HG03460 (cell line): ENCODE data around the gene PNKP.

Experiments used
- ATAC-seq: cut with Tn5 transposase; IDR thresholded peaks from one replicate; pipeline ENCODE4 v1.9.1; 2021; ENCODE audit not compliant: unreplicated experiment

PNKP gene

GRCh38 chr19:49847731-49848696 lies 19.4 kb downstream of the PNKP start:
- ATAC-seq = no peak

DNA sequence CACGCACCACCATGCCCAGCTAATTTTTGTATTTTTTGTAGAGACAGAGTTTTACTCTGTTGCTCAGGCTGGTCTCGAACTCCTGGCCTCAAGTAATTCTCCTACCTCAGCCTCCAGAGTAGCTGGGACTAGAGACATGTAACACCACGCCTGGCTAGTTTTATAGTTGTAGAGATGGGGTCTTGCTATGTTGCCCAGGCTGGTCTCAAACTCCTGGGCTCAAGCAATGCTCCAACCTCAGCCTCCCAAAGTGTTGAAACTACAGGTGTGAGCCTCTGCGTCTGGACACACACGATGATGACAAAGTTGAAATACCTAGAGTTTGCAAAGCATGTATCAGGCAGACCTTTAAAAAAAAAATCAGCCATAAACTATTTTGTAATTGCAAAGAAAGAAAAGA lies 21.0 kb downstream of the PNKP start:
- ATAC-seq = no peak

DNA sequence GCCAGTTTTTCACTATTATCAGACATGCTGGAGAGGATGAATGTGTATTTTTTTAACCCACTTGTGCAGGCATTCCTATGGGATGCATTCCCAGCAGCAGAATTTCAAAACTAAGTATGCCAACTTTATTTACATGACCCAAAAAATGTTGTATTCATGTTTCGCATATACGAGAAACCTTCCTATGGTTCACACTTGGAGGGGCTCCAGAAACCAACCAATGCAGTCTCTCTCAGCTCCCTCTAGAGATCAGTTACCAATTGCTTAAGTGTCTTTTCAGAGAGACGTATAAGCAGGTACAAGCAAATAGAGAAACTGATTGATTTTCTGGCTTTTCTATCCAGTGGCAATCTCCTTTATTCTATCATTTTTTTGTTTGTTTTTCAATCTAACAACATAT lies 22.0 kb downstream of the PNKP start:
- no peak for ATAC-seq

DNA sequence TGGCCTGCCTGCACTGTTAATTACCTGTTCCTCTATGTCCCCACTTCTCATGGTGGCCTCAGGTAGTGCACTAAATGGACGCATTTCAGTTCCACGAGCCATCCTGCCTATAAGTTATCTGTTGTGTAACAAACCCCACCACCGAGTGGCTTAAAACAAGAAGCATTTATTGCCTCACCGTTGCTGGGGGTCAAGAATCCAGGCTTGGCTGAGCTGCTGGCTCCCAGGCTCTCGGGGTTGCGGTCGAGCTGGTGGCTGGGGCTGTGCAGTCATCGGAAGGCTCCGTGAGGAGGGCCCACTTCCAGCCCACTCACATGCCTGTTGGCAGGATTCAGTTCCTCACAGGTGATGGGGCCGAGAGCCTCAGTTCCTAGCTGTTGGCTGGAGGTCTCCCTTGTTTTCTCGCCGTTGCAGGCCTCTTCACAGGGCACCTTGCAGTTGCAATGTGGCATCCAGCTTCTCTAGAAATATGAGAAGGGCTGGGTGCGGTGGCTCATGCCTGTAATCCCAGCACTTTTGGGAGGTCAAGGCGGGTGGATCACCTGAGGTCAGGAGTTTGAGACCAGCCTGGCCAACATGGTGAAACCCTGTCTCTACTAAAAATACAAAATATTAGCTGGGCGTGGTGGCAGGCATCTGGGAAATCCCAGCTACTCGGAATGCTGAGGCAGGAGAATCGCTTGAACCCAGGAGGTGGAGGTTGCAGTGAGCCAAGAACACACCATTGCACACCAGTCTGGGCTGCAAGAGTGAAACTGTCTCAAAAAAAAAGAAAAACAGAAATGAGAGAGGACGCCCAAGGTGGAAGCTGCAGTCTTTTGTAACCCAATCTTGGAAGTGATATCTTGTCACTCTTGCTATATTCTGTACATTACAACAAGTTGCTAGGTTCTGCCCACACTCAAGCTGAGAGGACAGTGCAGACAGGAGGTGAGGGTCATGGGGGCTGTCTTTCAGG lies 23.0 kb downstream of the PNKP start:
- no peak for ATAC-seq

- ATAC-seq = no peak
Observed at GRCh38 chr19:49843265-49843664, 24.1 kb downstream of the PNKP start.

- ATAC-seq = no peak
Observed at GRCh38 chr19:49840736-49841249, 26.6 kb downstream of the PNKP start.

DNA sequence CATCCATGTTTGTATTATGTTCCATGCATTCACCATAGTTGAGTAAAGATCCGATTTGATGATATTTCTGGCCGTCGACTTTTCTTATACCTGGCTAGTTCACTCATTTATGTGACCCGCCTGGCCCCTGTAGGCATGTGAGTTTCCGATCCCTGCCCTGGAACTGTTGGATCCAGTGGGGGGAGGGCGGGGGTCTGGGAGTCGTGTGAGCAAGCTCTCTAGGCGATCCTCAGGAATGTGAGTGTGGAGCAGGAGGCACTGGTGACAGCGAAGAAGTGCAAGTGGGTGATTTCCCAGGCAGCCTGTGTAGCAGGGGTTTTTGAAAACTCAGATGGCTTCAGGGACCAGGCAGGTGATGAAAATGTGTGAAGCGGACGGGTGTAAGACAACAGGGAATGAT lies 27.1 kb downstream of the PNKP start:
- no peak for ATAC-seq

- no peak for ATAC-seq
Observed at GRCh38 chr19:49839713-49840112, 27.7 kb downstream of the PNKP start.

- no peak for ATAC-seq
Observed at GRCh38 chr19:49838885-49839588, 28.3 kb downstream of the PNKP start.

DNA sequence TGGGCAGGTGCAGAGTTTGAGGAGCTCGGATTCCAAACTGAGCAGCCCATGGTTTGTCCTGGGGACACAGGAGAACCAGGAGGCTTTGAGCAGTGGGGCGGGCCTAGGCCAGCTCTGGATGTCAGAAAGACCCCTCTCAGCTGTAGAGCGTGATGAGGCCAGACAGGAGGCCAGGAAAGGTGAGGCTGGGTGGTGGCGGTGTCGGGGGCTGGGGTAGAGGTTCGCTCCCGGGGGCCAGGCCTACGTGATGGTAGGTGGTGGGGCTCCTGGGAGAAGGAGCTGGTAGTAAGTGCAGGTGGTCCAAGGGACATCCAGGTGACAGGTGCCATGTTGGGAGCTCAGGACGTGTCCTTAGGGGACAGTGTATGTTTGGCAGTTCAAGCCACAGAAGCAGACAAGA lies 30.0 kb downstream of the PNKP start:
- no peak for ATAC-seq

GRCh38 chr19:49837009-49837310 lies 30.4 kb downstream of the PNKP start:
- ATAC-seq = no peak

DNA sequence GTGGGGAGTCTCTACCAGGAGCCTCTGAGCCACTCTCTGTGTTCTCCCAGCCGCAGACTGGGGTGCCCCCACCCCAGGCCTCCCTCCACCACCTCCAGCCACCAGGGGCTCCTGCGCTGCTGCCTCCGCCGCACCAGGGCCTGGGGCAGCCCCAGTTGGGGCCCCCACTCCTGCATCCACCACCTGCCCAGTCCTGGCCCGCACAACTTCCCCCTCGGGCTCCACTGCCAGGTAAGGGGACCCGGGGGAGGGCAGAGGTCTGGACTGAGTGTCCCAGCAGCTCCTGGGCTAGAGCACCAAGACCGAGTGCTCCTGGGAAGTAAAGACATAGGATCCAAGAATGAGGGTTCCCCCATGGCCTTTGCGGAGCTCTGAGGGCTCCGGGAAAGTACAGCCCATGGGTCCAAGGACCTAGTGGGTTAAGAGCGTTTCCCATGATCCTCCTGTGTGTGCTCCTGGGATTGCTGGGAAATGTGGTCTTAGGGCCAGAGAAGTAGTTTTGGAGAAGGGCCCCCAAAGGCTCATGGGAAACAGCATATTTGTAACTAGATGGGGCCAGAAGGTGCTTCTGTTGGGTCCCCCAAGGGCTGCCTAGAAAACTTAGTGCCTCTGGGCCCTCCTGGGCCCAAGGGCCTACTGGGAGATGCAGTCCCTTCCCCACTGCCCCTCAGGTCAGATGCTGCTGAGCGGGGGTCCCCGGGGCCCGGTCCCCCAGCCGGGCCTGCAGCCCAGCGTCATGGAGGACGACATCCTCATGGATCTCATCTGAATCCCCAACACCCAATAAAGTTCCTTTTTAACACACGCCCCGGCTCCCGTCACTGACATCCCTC lies 31.0 kb downstream of the PNKP start:
- ATAC-seq = no peak

DNA sequence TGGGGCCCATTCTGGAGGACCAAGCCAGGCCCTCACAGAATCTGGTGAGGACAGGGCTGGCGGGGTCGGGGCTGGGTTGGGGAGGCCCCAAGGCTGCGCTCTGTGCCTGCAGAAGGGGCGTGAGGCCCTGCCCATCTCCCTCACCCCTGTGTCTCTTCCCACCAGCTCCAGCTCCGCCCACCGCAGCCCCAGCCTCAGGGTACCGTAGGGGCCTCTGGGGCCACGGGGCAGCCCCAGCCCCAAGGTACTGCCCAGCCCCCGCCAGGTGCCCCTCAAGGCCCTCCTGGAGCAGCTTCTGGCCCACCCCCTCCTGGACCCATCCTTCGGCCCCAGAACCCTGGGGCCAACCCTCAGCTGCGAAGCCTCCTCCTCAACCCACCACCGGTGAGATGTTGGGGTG lies 31.8 kb downstream of the PNKP start:
- ATAC-seq = no peak

- ATAC-seq = no peak
Observed at GRCh38 chr19:49833599-49833998, 33.8 kb downstream of the PNKP start.

DNA sequence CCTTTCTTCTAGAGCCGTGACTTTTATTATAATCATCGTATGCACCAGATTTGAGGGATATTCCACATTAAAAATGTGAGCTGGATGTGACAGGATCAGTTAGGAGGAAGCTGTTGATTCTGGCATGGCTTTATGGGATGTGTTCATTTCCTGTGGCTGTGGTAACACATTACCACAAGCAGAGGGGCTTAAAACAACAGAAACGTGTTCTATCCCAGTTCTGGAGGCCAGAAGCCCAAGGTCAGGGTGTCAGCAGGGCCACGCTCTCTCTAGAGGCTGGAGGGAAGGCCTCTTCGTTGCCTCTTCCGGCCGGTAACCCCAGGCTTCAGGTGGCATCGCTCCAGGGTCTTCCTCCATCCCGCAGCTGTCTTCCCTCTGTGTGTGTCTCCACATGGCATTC lies 34.8 kb downstream of the PNKP start:
- no peak for ATAC-seq

DNA sequence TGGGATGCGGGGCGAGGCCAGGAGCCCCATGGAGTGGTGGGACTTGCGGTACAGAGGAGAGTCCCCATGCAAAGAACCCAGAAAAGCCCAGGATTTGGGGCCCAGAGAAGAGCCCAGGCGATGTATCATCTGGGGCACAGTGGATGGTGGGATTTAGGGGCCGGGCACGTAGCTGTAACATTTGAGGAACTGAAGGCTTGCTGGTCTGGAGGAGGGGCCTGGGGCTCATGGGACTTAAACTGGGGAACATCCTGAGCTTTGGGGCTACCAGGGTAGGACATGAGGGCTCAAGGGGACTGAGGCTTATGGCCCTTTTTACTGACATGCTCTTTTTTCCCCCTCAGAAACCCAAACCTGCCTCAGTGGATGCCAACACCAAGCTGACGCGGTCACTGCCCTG lies 35.8 kb downstream of the PNKP start:
- no peak for ATAC-seq

DNA sequence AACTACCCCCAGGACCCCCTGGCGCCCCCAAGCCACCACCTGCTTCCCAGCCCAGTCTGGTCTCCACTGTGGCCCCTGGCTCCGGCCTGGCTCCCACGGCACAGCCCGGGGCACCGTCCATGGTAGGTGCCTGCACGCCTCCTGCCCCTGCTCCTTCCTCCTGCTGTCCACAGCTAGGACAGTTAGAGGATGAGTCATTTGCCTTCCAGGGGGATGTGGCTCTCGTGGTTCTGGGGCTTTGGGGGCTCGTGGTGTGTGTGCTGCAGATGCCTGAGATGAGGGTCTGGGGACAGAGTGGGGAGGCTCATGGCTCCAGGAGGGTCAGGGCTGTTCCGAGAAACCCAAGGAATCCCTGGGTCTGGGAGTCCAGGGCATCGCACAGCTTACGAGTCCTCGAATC lies 36.6 kb downstream of the PNKP start:
- ATAC-seq = no peak

GRCh38 chr19:49829721-49830120 lies 37.7 kb downstream of the PNKP start:
- ATAC-seq = no peak

GRCh38 chr19:49829200-49829599 lies 38.2 kb downstream of the PNKP start:
- no peak for ATAC-seq

DNA sequence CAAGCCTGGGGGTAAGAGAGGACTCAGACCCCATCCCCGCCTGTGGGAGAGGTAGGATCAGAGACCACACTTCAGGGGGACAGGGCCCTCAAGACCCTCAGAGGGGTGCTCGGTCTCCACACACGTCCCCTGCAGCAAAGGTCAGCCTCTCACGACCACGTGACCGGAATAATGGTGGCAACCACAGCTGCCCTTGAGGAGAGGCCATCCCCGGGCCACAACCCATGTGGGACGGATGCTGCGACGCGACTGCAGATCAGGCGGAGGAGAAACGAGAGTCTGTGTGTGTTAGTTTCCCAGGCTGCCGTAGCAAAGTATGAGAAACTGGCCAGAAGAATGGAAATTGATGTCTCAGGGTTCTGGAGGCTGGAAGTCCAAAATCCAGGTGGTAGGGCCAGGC lies 40.3 kb downstream of the PNKP start:
- no peak for ATAC-seq
